Esophagus squamous epithelium (tissue), 4 donors: ENCODE measurements around the gene PCGF2.

ENCODE experiments used
- POLR2A ChIP-seq, 4 donors: fragments of 450-650 bp; IDR thresholded peaks; one replicate each; pipeline ENCODE4 v1.6.1; 2017; ENCODE audit warnings: antibody characterized with exemption in 4 of 4, mild to moderate bottlenecking in 4 of 4, moderate library complexity in 3 of 4
- TF ChIP-seq, protein P1 (sequence below), 6 experiments: fragments of 450-650 bp in 4 of 6; fragments of 200-600 bp in 2 of 6; sonication (generic) in 2 of 6; IDR thresholded peaks; one replicate each; pipeline ENCODE4 v1.5.1; 2016 to 2019; ENCODE audit warnings: antibody characterized with exemption in 6 of 6, mild to moderate bottlenecking in 4 of 6, moderate library complexity in 4 of 6

DNA sequence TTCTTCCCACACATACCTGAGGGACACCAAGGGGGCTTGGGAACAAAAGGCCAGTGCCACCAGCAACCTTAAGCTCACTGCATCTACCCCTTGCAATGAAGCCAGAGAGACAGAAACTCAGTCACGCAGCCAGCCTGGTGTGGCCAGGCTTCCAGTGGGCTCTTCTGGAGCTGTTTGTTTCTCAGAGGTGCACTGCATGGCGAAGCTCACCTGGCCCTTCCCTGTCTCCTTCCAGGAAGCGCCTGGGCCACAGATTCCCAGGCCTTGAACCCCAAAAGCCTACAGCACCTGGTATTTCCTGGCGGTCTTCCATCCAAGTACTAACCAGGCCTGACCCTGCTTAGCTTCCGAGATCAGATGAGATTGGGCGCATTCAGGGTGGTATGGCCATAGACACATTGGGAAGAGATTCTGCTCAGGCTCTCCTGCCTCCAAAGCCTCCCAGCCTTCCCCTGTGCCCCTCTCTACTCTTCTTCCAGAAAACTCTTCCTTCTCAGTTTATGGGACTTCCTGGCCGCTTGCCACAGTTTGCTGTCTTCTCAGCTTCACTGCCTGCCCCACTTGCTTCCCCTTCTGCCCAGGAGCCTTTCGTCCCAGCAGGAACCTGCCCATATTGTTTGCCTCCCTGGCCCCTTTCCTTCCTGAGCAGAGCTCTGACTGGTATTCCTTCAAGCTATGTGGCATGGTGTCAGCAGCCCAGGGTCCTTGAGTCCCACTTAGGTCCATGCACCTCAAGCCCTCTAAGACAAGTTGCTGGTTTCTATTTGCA is 16.4 kb downstream of the PCGF2 start:
- TF ChIP-seq, protein P1, sequence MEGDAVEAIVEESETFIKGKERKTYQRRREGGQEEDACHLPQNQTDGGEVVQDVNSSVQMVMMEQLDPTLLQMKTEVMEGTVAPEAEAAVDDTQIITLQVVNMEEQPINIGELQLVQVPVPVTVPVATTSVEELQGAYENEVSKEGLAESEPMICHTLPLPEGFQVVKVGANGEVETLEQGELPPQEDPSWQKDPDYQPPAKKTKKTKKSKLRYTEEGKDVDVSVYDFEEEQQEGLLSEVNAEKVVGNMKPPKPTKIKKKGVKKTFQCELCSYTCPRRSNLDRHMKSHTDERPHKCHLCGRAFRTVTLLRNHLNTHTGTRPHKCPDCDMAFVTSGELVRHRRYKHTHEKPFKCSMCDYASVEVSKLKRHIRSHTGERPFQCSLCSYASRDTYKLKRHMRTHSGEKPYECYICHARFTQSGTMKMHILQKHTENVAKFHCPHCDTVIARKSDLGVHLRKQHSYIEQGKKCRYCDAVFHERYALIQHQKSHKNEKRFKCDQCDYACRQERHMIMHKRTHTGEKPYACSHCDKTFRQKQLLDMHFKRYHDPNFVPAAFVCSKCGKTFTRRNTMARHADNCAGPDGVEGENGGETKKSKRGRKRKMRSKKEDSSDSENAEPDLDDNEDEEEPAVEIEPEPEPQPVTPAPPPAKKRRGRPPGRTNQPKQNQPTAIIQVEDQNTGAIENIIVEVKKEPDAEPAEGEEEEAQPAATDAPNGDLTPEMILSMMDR (IDR thresholded peaks at IDR 0.05) = no peak
- TF ChIP-seq POLR2A (IDR thresholded peaks at IDR 0.05) = no peak
